Measurements from ENCODE around the gene DLG2. TPM values are rescaled to one million over a fixed set of nuclear protein-coding genes. Genes with fewer than 3 reads are reported as not detected.

DLG2 gene
- total RNA-seq, 3 donors from 2014 or later: 4.3 to 12.3 (median 6.9) TPM

DNA sequence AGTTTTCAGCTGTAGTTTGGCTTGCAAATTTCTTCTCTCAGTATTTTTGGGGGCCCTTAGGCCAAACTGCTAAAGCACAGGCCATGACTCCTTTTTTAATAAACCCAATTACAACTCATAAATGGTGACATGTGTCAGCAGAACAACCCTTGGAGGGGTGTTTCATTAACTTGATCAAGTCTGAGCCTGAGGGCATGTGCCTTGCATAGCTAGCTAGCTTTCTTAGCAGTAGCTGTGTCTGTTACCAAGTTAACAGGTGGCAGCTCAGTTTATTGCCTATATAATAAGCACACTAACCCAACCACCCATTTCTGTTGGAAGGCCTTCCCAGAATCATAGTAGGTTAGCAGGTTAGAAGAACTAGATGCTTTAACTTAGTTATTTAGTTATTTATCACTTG is 1390.7 kb downstream of the DLG2 start:
- H3K27ac ChIP-seq: no peak overlapping the region
- H3K9me3 ChIP-seq: no peaks in the 10 kb centered on the region
- no peak overlapping the region for H3K4me3 ChIP-seq
- no peaks in the 10 kb centered on the region for H3K36me3 ChIP-seq
- intact Hi-C loops (cut with DNase I; ENCODE audit: low total_unique reads): no loop called here
- H3K27me3 ChIP-seq: no peaks in the 10 kb centered on the region
- DNase-seq (ENCODE audit: low spot score in 2 of 2): no peak
- no peaks in the 10 kb centered on the region for H3K4me1 ChIP-seq
- TF ChIP-seq POLR2A (IDR thresholded peaks at IDR 0.05) (no peak), POLR2AphosphoS5 (IDR thresholded peaks at IDR 0.05) (no peak)
- TF ChIP-seq, protein P1, sequence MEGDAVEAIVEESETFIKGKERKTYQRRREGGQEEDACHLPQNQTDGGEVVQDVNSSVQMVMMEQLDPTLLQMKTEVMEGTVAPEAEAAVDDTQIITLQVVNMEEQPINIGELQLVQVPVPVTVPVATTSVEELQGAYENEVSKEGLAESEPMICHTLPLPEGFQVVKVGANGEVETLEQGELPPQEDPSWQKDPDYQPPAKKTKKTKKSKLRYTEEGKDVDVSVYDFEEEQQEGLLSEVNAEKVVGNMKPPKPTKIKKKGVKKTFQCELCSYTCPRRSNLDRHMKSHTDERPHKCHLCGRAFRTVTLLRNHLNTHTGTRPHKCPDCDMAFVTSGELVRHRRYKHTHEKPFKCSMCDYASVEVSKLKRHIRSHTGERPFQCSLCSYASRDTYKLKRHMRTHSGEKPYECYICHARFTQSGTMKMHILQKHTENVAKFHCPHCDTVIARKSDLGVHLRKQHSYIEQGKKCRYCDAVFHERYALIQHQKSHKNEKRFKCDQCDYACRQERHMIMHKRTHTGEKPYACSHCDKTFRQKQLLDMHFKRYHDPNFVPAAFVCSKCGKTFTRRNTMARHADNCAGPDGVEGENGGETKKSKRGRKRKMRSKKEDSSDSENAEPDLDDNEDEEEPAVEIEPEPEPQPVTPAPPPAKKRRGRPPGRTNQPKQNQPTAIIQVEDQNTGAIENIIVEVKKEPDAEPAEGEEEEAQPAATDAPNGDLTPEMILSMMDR (IDR thresholded peaks at IDR 0.05): no peak

DNA sequence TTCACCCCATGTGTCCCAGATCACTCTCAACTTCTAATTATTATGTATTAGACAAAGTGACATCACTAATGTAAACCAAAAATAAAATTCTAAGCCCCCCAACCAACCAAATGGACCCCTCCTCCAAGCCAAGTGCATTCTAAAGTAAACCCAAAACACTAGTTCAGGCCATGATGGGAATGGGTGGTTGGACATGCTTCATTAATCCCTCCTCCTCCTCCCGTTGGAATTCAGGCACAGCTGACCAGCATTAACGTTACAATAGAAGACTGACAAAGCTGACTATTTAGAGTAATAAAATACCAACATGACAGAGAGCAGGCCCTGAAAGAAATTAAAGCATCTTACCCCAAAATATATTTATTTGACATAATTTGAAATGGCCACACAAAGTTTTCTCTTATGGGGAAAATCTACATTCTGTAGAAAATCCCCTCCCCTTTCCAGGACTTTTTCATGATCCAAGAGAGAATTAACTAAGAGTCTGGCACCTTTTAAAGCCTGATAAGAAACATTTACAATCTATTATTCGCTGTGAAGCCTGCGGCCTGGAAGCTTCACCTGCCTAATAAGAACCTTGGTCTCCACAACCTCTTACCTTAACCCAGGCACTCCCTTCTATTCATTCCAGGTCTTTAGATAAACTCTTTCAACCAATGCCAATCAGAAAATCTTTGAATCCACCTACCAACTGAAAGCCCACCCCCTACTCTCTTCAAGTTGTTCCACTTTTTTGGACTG is 1392.5 kb downstream of the DLG2 start:
- TF ChIP-seq, protein P1 (IDR thresholded peaks at IDR 0.05): no peak
- intact Hi-C loops (cut with DNase I; ENCODE audit: low total_unique reads): no loop called here
- no peak overlapping the region for H3K27ac ChIP-seq
- DNase-seq (ENCODE audit: low spot score in 2 of 2): no peak
- H3K36me3 ChIP-seq: no peaks in the 10 kb centered on the region
- no peaks in the 10 kb centered on the region for H3K27me3 ChIP-seq
- H3K4me3 ChIP-seq: no peak overlapping the region
- no peaks in the 10 kb centered on the region for H3K9me3 ChIP-seq
- H3K4me1 ChIP-seq: no peaks in the 10 kb centered on the region

GRCh38 chr11:84234011-84234410 is 1393.1 kb downstream of the DLG2 start:
- Histone ChIP-seq H3K27me3 (no peaks in the 10 kb centered on the region), H3K9me3 (no peaks in the 10 kb centered on the region), H3K36me3 (no peaks in the 10 kb centered on the region), H3K27ac (no peak overlapping the region), H3K4me3 (no peak overlapping the region), H3K4me1 (no peaks in the 10 kb centered on the region)
- intact Hi-C loops (cut with DNase I; ENCODE audit: low total_unique reads): no loop called here
- TF ChIP-seq, protein P1 (IDR thresholded peaks at IDR 0.05): no peak
- no peak for TF ChIP-seq POLR2A (IDR thresholded peaks at IDR 0.05)
- no peak for TF ChIP-seq POLR2AphosphoS5 (IDR thresholded peaks at IDR 0.05)
- no peak for DNase-seq (ENCODE audit: low spot score in 2 of 2)

GRCh38 chr11:84232511-84232910 is 1394.6 kb downstream of the DLG2 start:
- no peaks in the 10 kb centered on the region for H3K4me1 ChIP-seq
- no peak for DNase-seq (ENCODE audit: low spot score in 2 of 2)
- TF ChIP-seq POLR2AphosphoS5 (IDR thresholded peaks at IDR 0.05): no peak
- TF ChIP-seq, protein P1 (IDR thresholded peaks at IDR 0.05): no peak
- TF ChIP-seq POLR2A (IDR thresholded peaks at IDR 0.05): no peak
- intact Hi-C loops (cut with DNase I; ENCODE audit: low total_unique reads): no loop called here
- no peak overlapping the region for H3K27ac ChIP-seq
- H3K9me3 ChIP-seq: no peaks in the 10 kb centered on the region
- no peaks in the 10 kb centered on the region for H3K36me3 ChIP-seq
- no peaks in the 10 kb centered on the region for H3K27me3 ChIP-seq
- H3K4me3 ChIP-seq: no peak overlapping the region

DNA sequence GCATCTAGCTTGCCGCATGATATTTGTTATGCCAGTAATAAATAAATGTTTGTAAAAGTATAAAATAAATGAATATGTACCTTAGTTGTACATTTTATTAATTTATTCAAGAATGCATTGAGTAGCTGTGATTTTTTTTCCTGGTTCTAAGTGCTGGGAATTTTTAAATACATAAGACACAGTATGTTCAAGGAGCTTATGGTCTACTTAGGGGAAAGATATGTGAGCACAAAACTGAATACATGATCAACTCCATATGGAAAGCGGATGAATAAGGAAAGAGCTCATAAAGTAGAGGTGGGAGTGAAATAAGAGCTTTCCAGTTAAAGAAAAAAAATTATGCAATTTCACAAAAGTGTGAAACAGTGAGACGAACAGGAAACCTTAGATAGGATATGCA is 1396.7 kb downstream of the DLG2 start:
- no peaks in the 10 kb centered on the region for H3K4me1 ChIP-seq
- no peaks in the 10 kb centered on the region for H3K9me3 ChIP-seq
- H3K27me3 ChIP-seq: no peaks in the 10 kb centered on the region
- no peaks in the 10 kb centered on the region for H3K36me3 ChIP-seq
- DNase-seq (ENCODE audit: low spot score in 2 of 2): no peak
- H3K27ac ChIP-seq: no peak overlapping the region
- TF ChIP-seq, protein P1 (IDR thresholded peaks at IDR 0.05): no peak
- no peak overlapping the region for H3K4me3 ChIP-seq
- intact Hi-C loops (cut with DNase I; ENCODE audit: low total_unique reads): no loop called here
